HCT116 (cell line): Measurements from ENCODE around the gene ETV5. TPM values are rescaled to one million over a fixed set of nuclear protein-coding genes. Genes with fewer than 3 reads are reported as not detected.

Experiments used
- ATAC-seq: fragments of 200-7000 bp; cut with Tn5 transposase; 2 replicates; pipeline ENCODE4 v1.9.1; 2020; ENCODE audit warnings: mild to moderate bottlenecking, moderate library complexity
- BruUV-seq: library from RNA; stranded (reverse); fragments of 400-500 nt; replicated peaks from 2 replicates; lab custom pipeline; 2021; lab: Mats Ljungman, UMichigan
- CTCF ChIA-PET: fragments of 300-600 bp; sonication (Branson Sonifier 250); formaldehyde crosslinking; loops from one replicate; lab custom pipeline; 2021; ENCODE audit warnings: antibody characterized with exemption; lab: Charles Lee
- POLR2A ChIA-PET: fragments of 300-600, 350-600 bp; sonication (Branson Sonifier 250); formaldehyde crosslinking; loops from one replicate; lab custom pipeline; 2021; ENCODE audit warnings: antibody characterized with exemption; lab: Charles Lee
- RAD21 ChIA-PET, 2 experiments: fragments of 300-600 bp; sonication (Branson Sonifier 250); formaldehyde crosslinking; loops; one replicate each; lab custom pipeline; 2023; ENCODE audit warnings: low total read pairs in 2 of 2; ENCODE audit not compliant: uncharacterized antibody in 2 of 2, unreplicated experiment in 2 of 2, low non-redundant PET in 1 of 2; lab: Charles Lee
- DNase-seq: peaks from one replicate; pipeline ENCODE4 v3.0.0-alpha.2; 2010; ENCODE audit warnings: low read depth, low spot score
- H2AFZ ChIP-seq: fragments of 200-600 bp; shearing (Covaris generic), sonication (generic); 2 replicates; pipeline ENCODE4 v1.6.1; 2017; ENCODE audit warnings: low read depth, mixed run types, mixed read lengths, antibody characterized with exemption, low read length; ENCODE audit not compliant: poor library complexity, severe bottlenecking
- H3K27ac ChIP-seq: 2 replicates; pipeline ENCODE4 v1.5.1; 2012; ENCODE audit warnings: low read depth, low read length
- H3K27me3 ChIP-seq: fragments of 200-600 bp; sonication (generic); 2 replicates; pipeline ENCODE4 v1.6.1; 2016; ENCODE audit warnings: mixed run types, low read length, mixed read lengths; ENCODE audit not compliant: insufficient read depth
- H3K36me3 ChIP-seq, 2 experiments: fragments of 200-500 bp in 1 of 2; fragments of 200-600 bp in 1 of 2; sonication (Bioruptor generic) in 1 of 2; sonication (generic) in 1 of 2; 2 replicates each; pipeline versions ENCODE4 v1.5.1 to v1.6.1; 2014 to 2016; ENCODE audit warnings: low read length in 2 of 2, inconsistent platforms in 1 of 2, mixed read lengths in 1 of 2, mixed run types in 1 of 2; ENCODE audit not compliant: insufficient read depth in 2 of 2, control insufficient read depth in 1 of 2
- H3K4me1 ChIP-seq, 2 experiments: fragments of 200-600 bp in 1 of 2; sonication (generic) in 1 of 2; 2 replicates each; pipeline versions ENCODE4 v1.5.1 to v1.6.1; 2012 to 2017; ENCODE audit warnings: low read length in 2 of 2, inconsistent platforms in 1 of 2, mild to moderate bottlenecking in 1 of 2, mixed read lengths in 1 of 2, mixed run types in 1 of 2, moderate library complexity in 1 of 2; ENCODE audit not compliant: insufficient read depth in 2 of 2, control insufficient read depth in 1 of 2
- H3K4me2 ChIP-seq: fragments of 200-600 bp; sonication (generic); 2 replicates; pipeline ENCODE4 v1.6.1; 2017; ENCODE audit warnings: mixed run types, low read length, mixed read lengths
- H3K4me3 ChIP-seq, 2 experiments: fragments of 200-600 bp in 1 of 2; sonication (generic) in 1 of 2; replicated peaks in 1 of 2; 2 replicates each; pipeline ENCODE4 v1.5.1; 2011 to 2016; ENCODE audit warnings: low read length in 2 of 2, control low read depth in 1 of 2, low read depth in 1 of 2, mild to moderate bottlenecking in 1 of 2, mixed read lengths in 1 of 2, mixed run types in 1 of 2
- H3K79me2 ChIP-seq: fragments of 200-600 bp; sonication (generic); 2 replicates; pipeline ENCODE4 v1.6.1; 2017; ENCODE audit warnings: mild to moderate bottlenecking, mixed run types, low read length, moderate library complexity, mixed read lengths; ENCODE audit not compliant: insufficient read depth
- H3K9ac ChIP-seq: fragments of 200-600 bp; sonication (generic); 2 replicates; pipeline ENCODE4 v1.6.1; 2016; ENCODE audit warnings: low read length, mixed read lengths
- H3K9me2 ChIP-seq: fragments of 200-600 bp; sonication (generic), shearing (Covaris generic); 2 replicates; pipeline ENCODE4 v1.6.1; 2017; ENCODE audit warnings: mixed run types, mild to moderate bottlenecking, moderate library complexity; ENCODE audit not compliant: insufficient read depth
- H3K9me3 ChIP-seq, 2 experiments: fragments of 200-500 bp in 1 of 2; fragments of 200-600 bp in 1 of 2; sonication (Bioruptor generic) in 1 of 2; sonication (generic) in 1 of 2; 2 replicates each; pipeline ENCODE4 v1.6.1; 2014 to 2017; ENCODE audit warnings: low read length in 2 of 2, mixed read lengths in 2 of 2, inconsistent platforms in 1 of 2, low read depth in 1 of 2, mild to moderate bottlenecking in 1 of 2, mixed run types in 1 of 2, moderate library complexity in 1 of 2; ENCODE audit not compliant: control insufficient read depth in 1 of 2, insufficient read depth in 1 of 2
- H4K20me1 ChIP-seq: fragments of 200-600 bp; sonication (generic), shearing (Covaris generic); 2 replicates; pipeline ENCODE4 v1.6.1; 2017; ENCODE audit warnings: mixed run types, mild to moderate bottlenecking, moderate library complexity; ENCODE audit not compliant: insufficient read depth
- CBX3 ChIP-seq: IDR thresholded peaks from 2 replicates; pipeline ENCODE4 v1.6.1; 2012; ENCODE audit warnings: low read depth
- EGR1 ChIP-seq: IDR thresholded peaks from 2 replicates; pipeline ENCODE4 v1.6.1; 2012; ENCODE audit warnings: low read depth
- ELF1 ChIP-seq: IDR thresholded peaks from 2 replicates; pipeline ENCODE4 v1.6.1; 2012; ENCODE audit warnings: low read depth, borderline replicate concordance
- EZH2 ChIP-seq: fragments of 200-600 bp; sonication (generic); IDR thresholded peaks from 2 replicates; pipeline ENCODE4 v1.6.1; 2017; ENCODE audit warnings: antibody characterized with exemption, mixed run types
- FOSL1 ChIP-seq: IDR thresholded peaks from 2 replicates; pipeline ENCODE4 v1.6.1; 2012; ENCODE audit warnings: low read depth
- RAD21 ChIP-seq: IDR thresholded peaks from 2 replicates; pipeline ENCODE4 v1.6.1; 2012; ENCODE audit warnings: low read depth, mild to moderate bottlenecking
- SP1 ChIP-seq: IDR thresholded peaks from 2 replicates; pipeline ENCODE4 v1.6.1; 2012; ENCODE audit warnings: low read depth
- SRF ChIP-seq: IDR thresholded peaks from 2 replicates; pipeline ENCODE4 v1.6.1; 2012; ENCODE audit warnings: low read depth
- intact Hi-C: fragments of 100-400 bp; cut with micrococcal nuclease; formaldehyde crosslinking; loops from 2 replicates; pipeline ENCODE4 v1.10.0; 2022
- total RNA-seq: library from RNA; stranded (reverse); gene quantifications from one replicate; pipeline ENCODE4 v1.2.1, GENCODE V29; 2021; ENCODE audit not compliant: unreplicated experiment
- TF ChIP-seq, protein P1 (sequence below), 3 experiments: fragments of 200-600 bp in 1 of 3; sonication (generic) in 1 of 3; IDR thresholded peaks in 2 of 3; conservative IDR thresholded peaks in 1 of 3; 2 replicates each; pipeline ENCODE4 v1.5.1; 2012 to 2017; ENCODE audit warnings: low read depth in 2 of 3, low read length in 2 of 3, antibody characterized with exemption in 1 of 3, borderline replicate concordance in 1 of 3, control low read depth in 1 of 3, mild to moderate bottlenecking in 1 of 3, mixed read lengths in 1 of 3, mixed run types in 1 of 3, moderate library complexity in 1 of 3; ENCODE audit not compliant: insufficient read depth in 1 of 3

ETV5 gene
- total RNA-seq, 1 experiment from 2014 or later = 89.7 TPM

DNA sequence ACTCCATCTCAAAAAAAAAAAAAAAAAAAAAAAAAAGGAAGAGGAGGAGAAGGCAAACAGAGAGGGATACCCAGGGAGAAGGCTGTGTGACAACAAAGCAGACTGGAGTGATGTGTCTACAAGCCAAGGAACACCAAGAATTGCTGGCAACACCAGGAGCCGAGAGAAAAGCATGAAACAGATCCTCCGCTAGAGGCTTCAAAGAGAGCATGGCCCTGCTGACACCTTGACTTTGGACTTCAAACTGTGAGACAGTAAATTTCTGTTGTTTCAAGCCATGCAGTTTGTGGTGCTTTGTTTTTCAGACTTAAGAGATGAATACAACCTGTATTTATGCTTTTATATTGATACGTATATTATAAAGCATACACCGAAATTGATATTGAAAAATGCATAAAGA lies 96.8 kb downstream of the ETV5 start:
- Histone ChIP-seq H3K4me3 (no peak overlapping the region), H3K27ac (no peak overlapping the region), H3K9ac (no peak overlapping the region), H3K4me2 (no peak overlapping the region), H2AFZ (no peak overlapping the region), H3K36me3 (no peaks in the 10 kb centered on the region), H3K79me2 (no peaks in the 10 kb centered on the region), H3K27me3 (no peaks in the 10 kb centered on the region), H3K9me2 (no peaks in the 10 kb centered on the region), H3K9me3 (peaks cover 0 to 6% of the 10 kb centered on the region in 2 experiments; a peak in 2 of 4 replicates), H4K20me1 (no peaks in the 10 kb centered on the region), H3K4me1 (no peaks in the 10 kb centered on the region)
- DNase-seq = no peak
- CTCF ChIA-PET = interaction anchor here (1.0 kb wide), 1 partner anchor 9 kb away, joined by 3 read pairs; no protein-coding TSS in a partner anchor
- POLR2A ChIA-PET = no interaction called here
- BruUV-seq = no TSS peak
- no peak for ATAC-seq
- RAD21 ChIA-PET = no interaction called here
- intact Hi-C loops = no loop called here
- no peak for TF ChIP-seq ELF1
- TF ChIP-seq EZH2 = no peak
- no peak for TF ChIP-seq EGR1
- TF ChIP-seq FOSL1 = no peak
- TF ChIP-seq, protein P1, sequence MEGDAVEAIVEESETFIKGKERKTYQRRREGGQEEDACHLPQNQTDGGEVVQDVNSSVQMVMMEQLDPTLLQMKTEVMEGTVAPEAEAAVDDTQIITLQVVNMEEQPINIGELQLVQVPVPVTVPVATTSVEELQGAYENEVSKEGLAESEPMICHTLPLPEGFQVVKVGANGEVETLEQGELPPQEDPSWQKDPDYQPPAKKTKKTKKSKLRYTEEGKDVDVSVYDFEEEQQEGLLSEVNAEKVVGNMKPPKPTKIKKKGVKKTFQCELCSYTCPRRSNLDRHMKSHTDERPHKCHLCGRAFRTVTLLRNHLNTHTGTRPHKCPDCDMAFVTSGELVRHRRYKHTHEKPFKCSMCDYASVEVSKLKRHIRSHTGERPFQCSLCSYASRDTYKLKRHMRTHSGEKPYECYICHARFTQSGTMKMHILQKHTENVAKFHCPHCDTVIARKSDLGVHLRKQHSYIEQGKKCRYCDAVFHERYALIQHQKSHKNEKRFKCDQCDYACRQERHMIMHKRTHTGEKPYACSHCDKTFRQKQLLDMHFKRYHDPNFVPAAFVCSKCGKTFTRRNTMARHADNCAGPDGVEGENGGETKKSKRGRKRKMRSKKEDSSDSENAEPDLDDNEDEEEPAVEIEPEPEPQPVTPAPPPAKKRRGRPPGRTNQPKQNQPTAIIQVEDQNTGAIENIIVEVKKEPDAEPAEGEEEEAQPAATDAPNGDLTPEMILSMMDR (IDR thresholded peaks at IDR 0.05 in 2 of 3, conservative IDR thresholded peaks at IDR 0.05 in 1 of 3; ENCODE audit: borderline replicate concordance in 1 of 3, insufficient read depth in 1 of 3, low read depth in 2 of 3, low read length in 2 of 3) = no peak
- TF ChIP-seq SRF = no peak
- TF ChIP-seq RAD21 = no peak
- TF ChIP-seq CBX3 = no peak
- no peak for TF ChIP-seq SP1

DNA sequence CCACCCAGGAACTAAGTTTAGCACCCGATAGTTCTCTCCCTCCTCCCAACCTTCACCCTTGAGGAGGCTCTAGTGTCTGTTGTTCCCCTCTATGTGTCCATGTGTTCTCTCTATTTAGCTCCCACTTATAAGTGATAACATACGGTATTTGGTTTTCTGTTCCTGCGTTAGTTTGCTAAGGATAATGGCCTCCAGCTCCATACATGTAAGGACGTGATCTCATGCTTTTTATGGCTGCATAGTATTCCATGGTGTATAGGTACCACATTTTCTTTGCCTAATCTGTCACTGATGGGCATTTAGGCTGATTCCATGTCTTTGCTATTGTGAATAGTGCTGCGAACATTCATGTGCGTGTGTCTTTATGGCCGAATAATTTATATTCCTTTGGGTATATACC lies 104.2 kb downstream of the ETV5 start:
- intact Hi-C loops = loop anchor here (5.0 kb wide), 1 partner anchor 238 kb away; no protein-coding TSS in a partner anchor

More for the DNA sequence above, 104.2 kb downstream of the ETV5 start:
- TF ChIP-seq EZH2 = no peak
- TF ChIP-seq, all 23 proteins: peak for 0
- Histone ChIP-seq H3K27ac (no peak overlapping the region), H3K4me1 (no peaks in the 10 kb centered on the region), H3K79me2 (no peaks in the 10 kb centered on the region), H3K9me2 (no peaks in the 10 kb centered on the region), H2AFZ (no peak overlapping the region), H3K9me3 (no peaks in the 10 kb centered on the region), H3K4me2 (no peak overlapping the region), H3K27me3 (no peaks in the 10 kb centered on the region), H4K20me1 (no peaks in the 10 kb centered on the region), H3K9ac (no peak overlapping the region), H3K4me3 (no peak overlapping the region), H3K36me3 (no peaks in the 10 kb centered on the region)
- RAD21 ChIA-PET = no interaction called here
- POLR2A ChIA-PET = no interaction called here
- CTCF ChIA-PET = no interaction called here
- DNase-seq = no peak
- ATAC-seq = no peak
- BruUV-seq = no TSS peak
